Measurements from ENCODE around the gene SPATA3. TPM values are rescaled to one million over a fixed set of nuclear protein-coding genes. Genes with fewer than 3 reads are reported as not detected.

SPATA3 gene
- total and polyA plus RNA-seq, 2 of the 13 experiments (the other 11 are each of a cell fraction or from before 2014, with no cell fraction given), result not detected

DNA sequence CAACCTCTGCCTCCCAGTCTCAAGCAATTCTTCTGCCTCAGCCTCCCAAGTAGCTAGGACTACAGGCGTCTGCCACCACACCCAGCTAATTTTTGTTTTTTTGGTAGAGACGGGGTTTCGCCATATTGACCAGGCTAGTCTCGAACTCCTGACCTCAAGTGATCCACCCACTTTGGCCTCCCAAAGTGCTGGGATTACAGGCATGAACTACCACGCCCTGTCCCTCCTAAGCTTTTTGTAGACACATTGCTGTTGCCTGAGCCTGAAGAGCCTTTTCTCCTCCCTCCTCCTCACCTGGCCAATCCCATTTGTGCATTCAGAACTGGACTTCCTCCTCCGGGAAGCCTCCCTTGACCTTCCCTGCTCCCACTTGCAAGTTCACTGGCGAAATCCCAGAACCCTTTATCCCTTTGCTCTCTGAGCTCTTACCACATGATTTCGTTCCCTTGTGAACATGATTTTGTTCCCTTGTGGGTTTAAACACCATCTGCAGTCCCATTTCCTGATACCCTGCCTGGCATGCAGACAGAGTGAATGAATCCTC lies 44.0 kb downstream of the SPATA3 start (continued):
- TF ChIP-seq, protein P1, sequence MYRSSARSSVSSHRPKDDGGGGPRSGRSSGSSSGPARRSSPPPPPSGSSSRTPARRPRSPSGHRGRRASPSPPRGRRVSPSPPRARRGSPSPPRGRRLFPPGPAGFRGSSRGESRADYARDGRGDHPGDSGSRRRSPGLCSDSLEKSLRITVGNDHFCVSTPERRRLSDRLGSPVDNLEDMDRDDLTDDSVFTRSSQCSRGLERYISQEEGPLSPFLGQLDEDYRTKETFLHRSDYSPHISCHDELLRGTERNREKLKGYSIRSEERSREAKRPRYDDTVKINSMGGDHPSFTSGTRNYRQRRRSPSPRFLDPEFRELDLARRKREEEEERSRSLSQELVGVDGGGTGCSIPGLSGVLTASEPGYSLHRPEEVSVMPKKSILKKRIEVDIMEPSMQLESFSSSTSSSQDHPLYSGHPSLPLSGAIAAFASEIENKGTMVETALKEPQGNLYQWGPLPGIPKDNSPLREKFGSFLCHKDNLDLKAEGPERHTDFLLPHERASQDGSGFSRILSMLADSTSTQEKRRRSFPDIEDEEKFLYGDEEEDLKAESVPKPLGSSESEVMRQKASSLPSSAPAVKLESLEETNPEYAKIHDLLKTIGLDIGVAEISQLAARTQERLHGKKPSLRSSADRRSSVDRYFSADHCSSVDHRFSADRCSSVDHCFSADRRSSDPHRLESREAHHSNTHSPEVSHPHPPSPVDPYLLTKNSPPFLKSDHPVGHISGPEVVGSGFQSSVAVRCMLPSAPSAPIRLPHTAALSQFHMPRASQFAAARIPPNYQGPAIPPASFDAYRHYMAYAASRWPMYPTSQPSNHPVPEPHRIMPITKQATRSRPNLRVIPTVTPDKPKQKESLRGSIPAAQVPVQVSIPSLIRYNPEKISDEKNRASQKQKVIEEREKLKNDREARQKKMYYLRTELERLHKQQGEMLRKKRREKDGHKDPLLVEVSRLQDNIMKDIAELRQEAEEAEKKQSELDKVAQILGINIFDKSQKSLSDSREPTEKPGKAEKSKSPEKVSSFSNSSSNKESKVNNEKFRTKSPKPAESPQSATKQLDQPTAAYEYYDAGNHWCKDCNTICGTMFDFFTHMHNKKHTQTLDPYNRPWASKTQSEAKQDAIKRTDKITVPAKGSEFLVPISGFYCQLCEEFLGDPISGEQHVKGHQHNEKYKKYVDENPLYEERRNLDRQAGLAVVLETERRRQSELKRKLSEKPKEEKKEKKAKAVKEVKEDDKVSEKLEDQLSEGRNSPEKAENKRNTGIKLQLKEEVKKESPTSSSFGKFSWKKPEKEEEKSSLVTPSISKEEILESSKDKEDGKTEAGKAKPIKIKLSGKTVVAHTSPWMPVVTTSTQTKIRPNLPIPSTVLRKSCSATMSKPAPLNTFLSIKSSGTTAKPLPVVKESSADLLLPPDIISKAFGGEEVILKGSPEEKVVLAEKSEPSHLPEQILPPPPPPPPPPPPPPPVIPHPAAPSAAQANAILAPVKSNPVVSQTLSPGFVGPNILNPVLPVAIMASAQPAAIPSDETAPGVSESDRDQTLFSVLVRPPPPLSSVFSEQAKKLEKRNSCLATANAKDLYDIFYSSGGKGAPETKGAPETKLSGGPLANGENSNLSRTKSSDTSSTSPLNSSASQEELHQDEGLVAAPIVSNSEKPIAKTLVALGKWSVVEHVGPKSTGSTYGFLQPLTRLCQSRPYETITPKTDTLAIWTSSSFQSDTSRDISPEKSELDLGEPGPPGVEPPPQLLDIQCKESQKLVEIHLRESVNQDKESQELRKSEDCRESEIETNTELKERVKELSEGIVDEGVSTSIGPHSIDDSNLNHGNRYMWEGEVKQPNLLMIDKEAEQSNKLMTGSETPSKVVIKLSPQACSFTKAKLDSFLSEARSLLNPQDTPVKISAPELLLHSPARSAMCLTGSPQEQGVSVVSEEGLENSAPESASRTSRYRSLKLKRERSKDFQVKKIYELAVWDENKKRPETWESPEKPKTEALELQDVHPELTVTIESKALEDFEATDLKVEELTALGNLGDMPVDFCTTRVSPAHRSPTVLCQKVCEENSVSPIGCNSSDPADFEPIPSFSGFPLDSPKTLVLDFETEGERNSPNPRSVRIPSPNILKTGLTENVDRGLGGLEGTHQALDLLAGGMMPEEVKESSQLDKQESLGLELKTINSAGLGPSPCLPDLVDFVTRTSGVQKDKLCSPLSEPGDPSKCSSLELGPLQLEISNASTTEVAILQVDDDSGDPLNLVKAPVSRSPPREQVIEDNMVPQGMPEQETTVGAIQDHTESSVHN (CRISPR knock-in tag; IDR thresholded peaks at IDR 0.05), result peak; percentile 78; the same call in 1 of the 2 replicates
- TF ChIP-seq NONO (IDR thresholded peaks at IDR 0.05) (no peak), NONO (CRISPR knock-in tag; conservative IDR thresholded peaks at IDR 0.05) (peak; percentile 75), BORCS8-MEF2B (CRISPR knock-in tag; IDR thresholded peaks at IDR 0.05) (no peak; the same call in 1 of the 2 replicates), KMT2A (CRISPR knock-in tag; IDR thresholded peaks at IDR 0.05) (no peak), ZNF644 (CRISPR knock-in tag; IDR thresholded peaks at IDR 0.05; ENCODE audit: low read depth) (no peak), THYN1 (CRISPR knock-in tag; IDR thresholded peaks at IDR 0.05; ENCODE audit: borderline replicate concordance, low read depth) (no peak), FOSL2 (CRISPR knock-in tag; IDR thresholded peaks at IDR 0.05) (peak; percentile 20; the same call in 1 of the 2 replicates), STAT5B (CRISPR knock-in tag; IDR thresholded peaks at IDR 0.05) (no peak), ATF1 (CRISPR knock-in tag; IDR thresholded peaks at IDR 0.05) (no peak), HES4 (CRISPR knock-in tag; IDR thresholded peaks at IDR 0.05; ENCODE audit: borderline replicate concordance) (no peak), TBX3 (IDR thresholded peaks at IDR 0.05; ENCODE audit: borderline replicate concordance) (no peak), IRF2 (CRISPR knock-in tag; IDR thresholded peaks at IDR 0.05) (peak; percentile 31; the same call in 1 of the 2 replicates), KDM4B (CRISPR knock-in tag; IDR thresholded peaks at IDR 0.05) (no peak), ISX (CRISPR knock-in tag; conservative IDR thresholded peaks at IDR 0.05) (no peak), ZMYM2 (CRISPR knock-in tag; IDR thresholded peaks at IDR 0.05) (peak; percentile 92), EP300 (IDR thresholded peaks at IDR 0.05; ENCODE audit: low read depth in 2 of 2, low read length in 2 of 2) (peak in 1 of 2 experiments; percentile 44; a peak in 1 of 4 replicates), EP300 (CRISPR knock-in tag; IDR thresholded peaks at IDR 0.05; ENCODE audit: borderline replicate concordance) (no peak), KLF15 (CRISPR knock-in tag; IDR thresholded peaks at IDR 0.05; ENCODE audit: borderline replicate concordance) (no peak)
- TF ChIP-seq, protein P2, sequence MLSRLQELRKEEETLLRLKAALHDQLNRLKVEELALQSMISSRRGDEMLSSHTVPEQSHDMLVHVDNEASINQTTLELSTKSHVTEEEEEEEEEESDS (CRISPR knock-in tag; IDR thresholded peaks at IDR 0.05; ENCODE audit: borderline replicate concordance), result no peak
